A172 (cell line): ENCODE data around the gene UGT1A4. TPM values are rescaled to one million over a fixed set of nuclear protein-coding genes. Genes with fewer than 3 reads are reported as not detected.
"Not testable (repeated sequence)": the region's sequence is repeated elsewhere in the genome, so short reads cannot be mapped to it uniquely, and the experiment has no call there.

Experiments used
- DNase-seq: peaks from one replicate; pipeline ENCODE4 v3.0.0-alpha.2; 2015; ENCODE audit warnings: low spot score
- total RNA-seq: library from RNA; depleted of rRNA; stranded (reverse); fragments of >200 nt; shearing (Covaris generic); gene quantifications from 2 replicates; pipeline ENCODE4 v1.2.3, GENCODE V29; 2014

Gene UGT1A4
- total RNA-seq, 1 experiment from 2014 or later: not detected

GRCh38 chr2:233699424-233700027 lies 19.0 kb upstream of the UGT1A4 start:
- no peak for DNase-seq

DNA sequence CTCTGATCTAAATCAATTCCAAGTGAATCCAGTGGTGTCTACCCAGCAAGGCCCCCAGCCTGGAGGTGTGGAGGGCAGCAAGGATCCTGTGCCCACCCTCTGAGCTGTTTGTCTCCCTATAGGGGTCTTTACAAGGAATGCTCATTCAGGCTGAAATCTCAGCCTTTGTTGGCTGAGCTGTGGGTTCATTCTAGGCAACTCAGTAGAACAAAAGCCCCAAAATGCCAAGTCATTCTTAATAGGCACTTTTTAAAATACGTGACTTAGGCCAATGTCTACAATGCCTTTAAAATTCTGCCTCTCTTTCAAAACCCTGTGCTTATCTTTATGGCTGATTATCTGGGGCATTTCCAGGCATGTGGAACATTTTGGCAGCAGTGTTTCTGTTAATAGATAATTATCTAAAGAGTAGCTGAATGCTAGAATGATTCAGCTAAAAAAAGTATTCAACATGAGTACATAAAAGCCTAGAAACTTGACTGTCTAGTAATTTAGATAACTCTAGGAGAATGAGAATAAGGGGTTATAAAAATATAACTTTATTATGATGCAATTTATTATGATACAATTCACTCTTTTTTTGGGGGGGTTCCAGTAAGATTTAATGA lies 18.4 kb upstream of the UGT1A4 start:
- peak; percentile 91 for DNase-seq

- DNase-seq: not testable (repeated sequence)
Measured at GRCh38 chr2:233700842-233701241, 17.7 kb upstream of the UGT1A4 start.

DNA sequence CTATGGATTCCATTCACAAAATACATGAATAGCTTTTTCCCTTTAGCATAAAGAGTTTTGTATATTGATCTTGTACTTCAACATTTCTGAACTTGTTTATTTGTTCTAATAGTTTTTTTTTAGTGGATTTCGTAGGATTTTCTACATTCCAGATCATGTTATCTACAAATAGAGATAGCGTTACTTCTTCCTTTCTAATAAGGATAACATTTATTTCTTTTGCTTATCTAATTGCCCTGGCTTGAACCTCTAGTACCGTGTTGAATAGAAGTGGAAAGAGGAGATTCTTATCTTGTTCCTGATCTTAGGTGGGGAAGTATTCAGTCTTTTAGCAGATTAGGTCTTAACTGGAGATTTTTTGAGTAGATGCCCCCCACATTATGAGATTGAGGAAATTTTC lies 16.3 kb upstream of the UGT1A4 start:
- no peak for DNase-seq

- peak; percentile 30 for DNase-seq
Measured at GRCh38 chr2:233705911-233706506, 12.5 kb upstream of the UGT1A4 start.

DNA sequence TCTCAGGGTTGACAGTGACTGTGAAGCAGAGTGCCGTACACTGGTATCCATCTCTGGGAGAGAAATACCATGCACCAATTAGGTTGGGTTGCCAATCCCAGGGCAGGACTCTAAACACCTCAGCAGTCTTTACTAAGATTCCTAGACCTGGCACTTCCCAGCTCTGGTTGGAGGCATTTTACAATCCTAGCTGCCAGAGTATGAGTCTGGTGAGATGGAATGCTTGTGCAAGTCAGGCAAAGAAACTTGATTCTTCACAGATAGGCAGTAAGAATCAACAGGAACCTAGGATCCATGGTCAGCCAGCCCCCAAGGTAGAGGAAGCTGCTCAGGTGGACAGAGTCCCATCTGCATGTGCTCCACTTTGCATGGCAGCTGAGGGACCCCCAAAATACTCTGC lies 11.8 kb upstream of the UGT1A4 start:
- DNase-seq: peak; percentile 57

- DNase-seq: peak; percentile 54
Measured at GRCh38 chr2:233707940-233708644, 10.4 kb upstream of the UGT1A4 start.

DNA sequence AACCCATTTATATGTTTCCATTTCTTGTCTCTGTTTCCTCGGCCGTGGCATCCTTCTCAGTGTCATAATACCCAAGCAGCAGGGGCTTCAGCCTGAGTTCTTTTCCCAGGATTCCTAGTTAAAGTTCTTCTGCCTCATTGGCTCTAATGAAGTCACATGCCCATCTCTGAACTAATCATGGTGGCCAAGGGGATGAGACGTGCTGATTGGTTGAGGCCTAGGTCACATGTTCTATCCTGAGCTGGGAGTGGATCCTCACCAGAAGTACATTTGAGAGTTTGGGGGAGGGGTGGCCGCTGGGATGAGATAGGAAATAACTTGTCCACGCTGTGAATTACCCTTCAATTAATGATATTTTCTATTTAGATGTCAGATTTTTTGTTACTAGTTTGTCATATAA lies 9.6 kb upstream of the UGT1A4 start:
- DNase-seq: peak; percentile 25

DNA sequence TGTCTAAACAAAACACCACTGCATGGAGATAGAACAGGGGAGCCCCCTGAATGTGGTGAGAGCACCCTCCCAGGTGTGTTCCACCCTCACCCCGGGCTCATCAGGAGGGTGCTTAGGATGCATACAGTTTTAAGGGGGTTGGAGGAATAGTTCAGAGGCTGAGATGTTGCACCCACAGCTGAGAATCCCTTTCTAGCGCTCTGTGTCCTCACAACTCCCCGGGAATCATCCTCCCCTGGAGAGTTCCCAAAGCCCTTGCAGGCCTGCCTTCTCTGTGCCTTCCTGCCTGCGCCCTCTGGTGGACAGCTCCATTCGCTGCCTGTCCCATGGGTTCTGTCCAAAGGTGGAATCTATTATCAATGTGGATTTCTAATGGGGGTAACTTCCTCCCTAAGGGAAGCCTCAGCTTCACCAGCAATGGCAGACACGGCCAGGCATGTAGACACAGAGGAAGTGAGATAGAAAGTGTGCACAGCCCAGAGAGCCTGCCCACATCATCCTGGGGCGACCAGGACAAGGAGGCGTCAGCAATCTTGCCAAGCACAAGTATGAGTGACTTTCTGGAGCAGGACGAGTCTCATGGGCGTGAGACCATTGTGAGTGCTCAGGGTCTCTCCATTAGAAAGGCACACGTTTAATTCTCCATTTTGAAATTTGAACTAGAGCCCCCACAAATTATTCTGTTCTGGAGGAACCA lies 7.1 kb upstream of the UGT1A4 start:
- DNase-seq: peak; percentile 84

DNA sequence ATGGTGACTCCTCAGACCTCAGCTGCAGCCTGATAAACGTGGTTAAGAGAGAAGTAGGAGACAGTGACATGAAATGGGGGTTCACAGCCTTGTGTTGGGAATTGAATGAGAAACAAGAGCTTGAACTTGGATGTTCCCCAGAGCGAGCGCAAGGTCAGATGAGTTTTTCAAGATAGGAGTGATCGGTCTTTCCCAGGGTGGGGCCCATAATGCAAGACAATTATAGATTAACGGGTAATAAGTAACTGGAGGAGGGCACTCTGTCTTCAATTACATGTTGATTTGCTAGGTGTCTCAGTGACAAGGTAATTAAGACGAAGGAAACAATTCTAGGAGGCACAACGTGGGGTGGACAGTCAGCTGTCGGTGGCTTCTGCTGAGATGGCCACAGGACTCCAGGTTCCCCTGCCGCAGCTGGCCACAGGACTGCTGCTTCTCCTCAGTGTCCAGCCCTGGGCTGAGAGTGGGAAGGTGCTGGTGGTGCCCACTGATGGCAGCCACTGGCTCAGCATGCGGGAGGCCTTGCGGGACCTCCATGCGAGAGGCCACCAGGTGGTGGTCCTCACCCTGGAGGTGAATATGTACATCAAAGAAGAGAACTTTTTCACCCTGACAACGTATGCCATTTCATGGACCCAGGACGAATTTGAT lies 5.8 kb upstream of the UGT1A4 start, which contains the start of gene UGT1A5:
UGT1A5 (plus strand) TSS at position 297 of the 651 bp plus-strand sequence; CDS start at position 382, 85 bp downstream.
- DNase-seq: no peak

DNA sequence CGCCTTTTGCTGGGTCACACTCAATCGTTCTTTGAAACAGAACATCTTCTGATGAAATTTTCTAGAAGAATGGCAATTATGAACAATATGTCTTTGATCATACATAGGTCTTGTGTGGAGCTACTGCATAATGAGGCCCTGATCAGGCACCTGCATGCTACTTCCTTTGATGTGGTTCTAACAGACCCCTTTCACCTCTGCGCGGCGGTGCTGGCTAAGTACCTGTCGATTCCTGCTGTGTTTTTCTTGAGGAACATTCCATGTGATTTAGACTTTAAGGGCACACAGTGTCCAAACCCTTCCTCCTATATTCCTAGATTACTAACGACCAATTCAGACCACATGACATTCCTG lies 5.3 kb upstream of the UGT1A4 start:
- no peak for DNase-seq

GRCh38 chr2:233714121-233714520 lies 4.4 kb upstream of the UGT1A4 start:
- no peak for DNase-seq

DNA sequence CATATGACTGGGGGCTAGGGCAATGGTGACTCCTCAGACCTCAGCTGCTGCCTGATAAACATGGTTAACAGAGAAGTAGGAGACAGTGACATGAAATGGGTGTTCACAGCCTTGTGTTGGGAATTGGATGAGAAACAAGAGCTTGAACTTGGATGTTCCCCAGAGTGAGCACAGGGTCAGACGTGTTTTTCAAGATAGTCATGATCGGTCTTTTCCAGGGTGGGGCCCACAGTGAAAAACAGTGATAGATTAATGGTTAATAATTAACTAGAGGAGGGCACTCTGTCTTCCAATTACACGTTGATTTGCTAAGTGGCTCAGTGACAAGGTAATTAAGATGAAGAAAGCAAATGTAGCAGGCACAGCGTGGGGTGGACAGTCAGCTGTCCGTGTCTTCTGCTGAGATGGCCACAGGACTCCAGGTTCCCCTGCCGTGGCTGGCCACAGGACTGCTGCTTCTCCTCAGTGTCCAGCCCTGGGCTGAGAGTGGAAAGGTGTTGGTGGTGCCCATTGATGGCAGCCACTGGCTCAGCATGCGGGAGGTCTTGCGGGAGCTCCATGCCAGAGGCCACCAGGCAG lies 10.3 kb downstream of the UGT1A4 start, which contains the start of gene UGT1A3:
UGT1A3 (plus strand) TSS at position 320 of the 579 bp plus-strand sequence; CDS start at position 405, 85 bp downstream.
- DNase-seq: no peak

- not testable (repeated sequence) for DNase-seq
Measured at GRCh38 chr2:233736868-233737653, 18.5 kb downstream of the UGT1A4 start.

GRCh38 chr2:233740870-233741269 lies 22.3 kb downstream of the UGT1A4 start:
- DNase-seq: no peak

GRCh38 chr2:233743464-233744259 lies 25.1 kb downstream of the UGT1A4 start:
- DNase-seq: no peak

- no peak for DNase-seq
Measured at GRCh38 chr2:233745073-233745755, 26.7 kb downstream of the UGT1A4 start.

- not testable (repeated sequence) for DNase-seq
Measured at GRCh38 chr2:233745838-233746237, 27.3 kb downstream of the UGT1A4 start.
